ENCODE data around the gene NELFCD.
"Not testable (repeated sequence)": the region's sequence is repeated elsewhere in the genome, so short reads cannot be mapped to it uniquely, and the experiment has no call there.

The NELFCD gene

DNA sequence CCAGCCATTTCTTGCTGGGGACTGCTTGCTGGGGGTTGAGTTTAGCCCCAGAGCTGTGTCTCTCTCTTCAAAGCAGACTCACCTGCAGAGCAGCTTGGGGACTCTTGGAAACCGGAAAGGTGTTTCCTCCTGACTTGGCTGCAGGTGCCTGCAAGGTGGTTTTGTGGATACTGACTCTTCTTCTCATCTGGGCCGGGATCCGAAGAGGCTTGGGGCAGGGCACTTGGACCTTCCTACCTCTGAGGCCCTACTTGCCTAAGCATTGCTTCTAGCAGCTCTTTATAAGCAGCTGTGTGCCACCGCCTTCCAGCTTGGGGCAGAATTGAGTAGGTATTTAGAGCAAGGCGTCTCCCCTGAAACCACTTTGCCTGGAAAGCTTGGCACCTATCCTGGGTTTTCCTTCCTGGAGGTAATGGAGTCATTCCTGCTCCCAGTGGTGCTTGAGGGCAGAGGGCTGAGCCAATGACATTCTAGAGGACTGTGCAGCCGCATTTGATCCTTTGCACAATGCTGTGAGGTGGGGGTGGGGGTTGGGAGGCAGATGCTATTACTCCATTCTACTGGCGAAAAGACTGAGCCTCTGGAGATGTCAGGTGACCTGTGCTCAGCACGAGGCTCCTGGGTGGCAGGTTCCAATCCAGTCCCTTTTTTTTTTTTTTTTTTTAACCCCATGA is 29.4 kb downstream of the NELFCD start:
- no peak for DNase-seq (ENCODE audit: low spot score)

DNA sequence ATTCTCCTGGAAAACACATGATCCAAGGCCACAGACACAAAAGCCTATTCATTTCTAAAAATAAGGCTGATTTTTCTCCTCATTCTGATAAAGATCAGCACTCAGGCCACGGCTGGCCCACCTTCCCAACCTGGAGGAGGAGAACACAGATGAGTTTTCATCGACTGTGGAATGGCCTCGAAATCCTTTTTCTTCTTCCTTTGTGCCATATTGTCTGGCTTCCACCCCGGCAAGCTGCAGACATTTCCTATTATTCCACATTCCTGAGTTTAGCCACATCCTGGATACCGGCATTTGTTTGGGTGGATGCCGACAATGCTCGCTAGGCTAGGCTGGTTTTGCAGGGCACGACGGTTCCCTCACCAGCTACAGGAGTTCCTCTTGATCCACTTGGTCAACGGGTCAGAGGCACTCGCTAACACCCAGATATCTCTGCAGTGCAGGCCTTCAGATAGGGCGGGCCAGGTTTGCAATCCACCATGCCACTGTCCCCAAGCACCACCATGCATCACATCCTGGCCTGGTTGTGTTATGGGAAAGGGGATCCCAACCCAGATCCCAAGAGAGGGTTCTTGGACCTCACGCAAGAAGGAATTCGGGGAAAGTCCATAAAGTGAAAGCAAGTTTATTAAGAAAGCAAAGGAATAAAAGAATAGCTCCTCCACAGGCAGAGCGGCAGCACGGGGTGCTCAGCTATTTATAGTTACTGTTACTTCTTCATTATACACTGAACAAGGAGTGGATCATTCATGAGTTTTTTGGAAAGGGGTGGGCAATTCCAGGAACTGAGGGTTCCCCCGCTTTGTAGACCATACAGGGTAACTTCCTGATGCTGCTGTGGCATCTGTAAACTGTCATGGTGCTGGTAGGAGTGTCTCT is 30.2 kb downstream of the NELFCD start:
- peak; percentile 29 for DNase-seq (ENCODE audit: low spot score)

DNA sequence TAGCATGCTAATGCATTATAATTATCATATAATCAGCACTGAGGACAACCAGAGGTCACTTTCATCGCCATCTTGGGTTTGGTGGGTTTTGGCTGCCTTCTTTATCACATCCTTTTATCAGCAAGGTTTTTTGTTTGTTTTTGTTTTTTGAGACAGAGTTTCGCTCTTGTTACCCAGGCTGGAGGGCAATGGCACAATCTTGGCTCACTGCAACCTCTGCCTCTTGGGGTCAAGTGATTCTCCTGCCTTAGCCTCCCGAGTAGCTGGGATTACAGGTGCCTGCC is 30.8 kb downstream of the NELFCD start:
- DNase-seq (ENCODE audit: low spot score), result not testable (repeated sequence)

DNA sequence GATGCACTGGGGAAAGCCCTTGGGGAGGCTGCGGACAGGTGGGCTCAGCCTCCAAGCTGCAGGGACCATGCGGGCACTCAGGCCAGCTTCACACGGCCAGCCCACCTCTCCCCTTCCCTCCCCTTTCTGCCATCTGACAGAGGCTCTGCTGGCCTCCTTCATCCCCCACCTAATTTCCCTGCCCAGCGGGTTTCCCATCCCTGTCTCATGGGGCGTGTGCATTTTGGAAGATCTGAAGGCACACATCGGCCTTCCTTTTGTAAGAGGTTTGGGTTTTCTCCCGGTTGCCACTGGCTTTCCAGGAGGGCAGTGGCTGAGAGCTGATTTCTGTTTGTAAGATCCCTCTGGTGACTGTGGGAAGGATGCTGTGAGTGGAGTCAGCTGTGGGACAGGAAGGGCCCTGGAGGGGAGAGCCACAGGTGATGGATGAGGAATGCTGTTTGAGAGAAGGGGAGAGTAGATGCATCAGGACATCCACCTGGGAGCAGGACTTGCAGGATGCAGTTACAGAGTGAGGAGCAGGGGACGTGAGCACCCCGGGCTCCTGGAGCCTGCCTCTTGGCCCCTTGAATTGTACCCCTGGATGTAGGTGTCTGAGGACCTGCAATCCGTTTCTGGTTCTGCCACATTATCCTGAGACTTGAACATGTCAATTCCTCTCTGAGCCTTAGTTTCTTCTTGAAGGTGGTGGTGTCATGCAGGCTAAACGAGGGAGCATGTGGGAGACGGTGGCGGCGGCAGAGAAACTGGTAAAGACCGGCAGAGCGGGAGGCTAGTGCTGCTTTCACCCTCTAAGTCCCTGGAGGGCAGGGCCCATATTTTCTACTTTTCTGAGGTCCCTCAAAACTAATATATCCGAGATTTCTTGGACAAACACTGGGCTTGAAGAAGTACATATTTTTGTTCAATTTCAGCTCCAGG is 32.2 kb downstream of the NELFCD start:
- DNase-seq (ENCODE audit: low spot score), result no peak

DNA sequence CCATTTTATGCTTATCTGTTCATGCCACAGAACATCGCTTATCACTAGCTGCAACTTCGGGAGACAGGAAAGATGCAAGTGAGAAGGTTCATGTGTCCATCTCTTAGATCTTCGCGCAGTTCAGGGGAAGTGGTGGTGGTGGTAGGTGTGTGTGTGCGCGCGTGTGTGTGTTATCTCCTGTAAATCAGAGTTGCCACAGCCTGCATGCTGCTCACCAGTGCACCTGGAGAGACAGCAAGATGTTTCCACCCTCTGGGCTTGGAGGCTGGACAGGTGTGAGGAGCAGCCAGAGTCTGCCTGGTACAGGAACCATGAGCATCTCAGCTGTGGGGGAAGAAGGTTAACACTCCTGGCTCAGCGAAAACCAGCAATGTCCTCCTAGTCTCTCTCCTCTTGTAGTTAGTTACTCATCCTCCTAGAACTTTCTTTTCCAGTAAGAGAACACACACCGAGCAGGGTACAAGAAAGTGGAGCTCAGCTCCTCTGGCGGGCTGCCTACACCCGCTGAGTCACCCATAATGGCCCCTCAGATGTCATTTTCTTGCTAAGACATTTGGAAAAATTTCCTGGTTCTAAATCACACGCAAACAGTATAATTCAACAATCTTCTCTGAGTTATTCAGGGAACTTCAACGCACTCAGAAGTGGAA is 33.0 kb downstream of the NELFCD start:
- no peak for DNase-seq (ENCODE audit: low spot score)

DNA sequence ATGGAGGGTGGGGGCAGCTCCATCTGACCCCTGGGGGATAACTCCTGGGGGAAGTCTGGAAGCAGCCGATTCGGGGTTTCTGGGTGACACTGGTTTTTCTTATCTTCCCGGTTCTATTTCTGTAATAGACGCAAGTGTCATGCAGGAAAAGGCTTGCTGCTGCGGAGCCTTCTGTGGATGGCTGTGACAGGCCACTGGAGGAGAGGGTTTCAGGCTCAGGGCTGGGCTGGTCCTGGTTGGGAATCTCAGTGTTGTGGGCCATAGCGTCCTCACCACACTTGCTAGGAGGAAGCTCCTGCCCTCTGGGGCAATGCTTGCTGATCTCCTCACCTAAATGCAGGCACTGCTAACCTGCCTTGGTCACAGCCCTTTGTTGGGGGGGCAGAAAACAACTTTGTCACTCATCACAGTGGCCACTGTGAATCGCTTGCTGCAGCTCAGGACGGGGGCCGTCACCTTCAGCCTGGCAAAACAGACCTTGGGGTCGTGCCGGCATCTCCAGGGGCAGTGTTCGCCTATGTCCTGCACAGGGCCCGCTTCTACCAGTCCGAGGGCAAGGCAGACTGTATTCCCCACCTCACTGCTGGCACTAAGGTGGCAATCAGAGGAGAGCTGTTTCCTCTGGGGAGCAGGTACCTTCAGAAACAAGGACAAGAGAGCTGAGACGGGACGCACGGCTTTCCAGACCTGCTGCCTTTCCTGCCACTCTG is 33.8 kb downstream of the NELFCD start:
- no peak for DNase-seq (ENCODE audit: low spot score)

DNA sequence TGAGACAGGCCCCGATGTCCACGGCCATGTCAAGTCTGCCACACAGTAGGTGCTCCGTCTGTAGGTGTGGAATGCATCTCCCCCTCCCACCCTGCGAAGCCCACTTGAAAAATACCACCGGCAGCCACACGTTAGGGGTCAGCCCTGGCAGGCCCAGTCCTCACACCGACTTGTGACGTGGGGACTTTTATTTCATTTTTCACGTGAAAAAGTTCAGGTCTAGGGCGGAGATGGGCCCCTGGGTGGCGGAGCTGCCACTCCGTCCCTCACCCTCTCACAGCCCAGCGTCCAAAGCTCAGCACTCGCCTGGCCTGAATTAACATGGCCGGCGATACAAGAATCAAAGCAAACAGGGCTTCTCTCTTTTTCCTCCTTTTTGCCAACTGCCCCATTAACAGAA is 34.4 kb downstream of the NELFCD start:
- no peak for DNase-seq (ENCODE audit: low spot score)

DNA sequence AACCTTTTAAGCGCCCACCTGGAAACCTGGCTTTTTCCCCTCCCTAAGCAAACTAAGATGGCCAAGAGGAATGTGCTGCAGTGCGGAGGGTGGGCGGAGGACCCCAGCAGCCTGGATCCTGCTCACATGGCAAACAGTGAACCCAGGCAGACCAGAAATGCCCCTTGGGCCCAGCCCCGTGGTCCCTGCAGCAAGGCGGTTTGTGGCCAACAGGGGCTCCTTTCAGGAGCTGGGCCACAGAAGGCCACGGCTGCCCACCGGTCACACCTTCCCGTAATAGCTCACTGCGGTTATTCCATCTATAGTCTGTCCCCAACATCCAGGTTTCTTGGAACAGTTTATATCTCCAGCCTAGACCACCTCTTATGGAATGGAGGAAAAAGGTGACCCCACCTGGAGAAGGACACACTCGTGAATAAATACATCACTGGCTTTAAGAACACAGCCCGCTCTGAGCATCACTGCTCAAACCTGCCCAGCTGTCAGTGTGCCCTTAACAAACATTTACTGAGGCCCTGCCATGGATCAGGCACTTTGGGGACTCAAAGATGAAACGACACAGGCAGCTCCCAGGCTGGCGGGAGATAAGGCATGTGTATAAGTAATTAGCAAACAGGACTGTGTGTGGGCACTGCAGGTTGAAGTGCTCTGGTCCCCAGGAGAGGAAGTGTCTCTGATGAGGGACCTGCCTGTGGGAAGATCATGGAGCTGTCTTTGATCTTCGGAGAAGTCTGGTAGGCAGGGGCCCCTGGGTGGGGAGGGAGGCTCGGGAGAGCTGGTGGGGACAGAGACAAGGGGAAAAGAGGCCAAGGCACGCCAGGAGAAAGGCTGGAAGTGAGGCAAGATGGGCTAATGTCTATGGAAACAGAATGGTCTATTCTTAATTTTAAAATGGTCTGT is 35.0 kb downstream of the NELFCD start:
- no peak for DNase-seq (ENCODE audit: low spot score)

DNA sequence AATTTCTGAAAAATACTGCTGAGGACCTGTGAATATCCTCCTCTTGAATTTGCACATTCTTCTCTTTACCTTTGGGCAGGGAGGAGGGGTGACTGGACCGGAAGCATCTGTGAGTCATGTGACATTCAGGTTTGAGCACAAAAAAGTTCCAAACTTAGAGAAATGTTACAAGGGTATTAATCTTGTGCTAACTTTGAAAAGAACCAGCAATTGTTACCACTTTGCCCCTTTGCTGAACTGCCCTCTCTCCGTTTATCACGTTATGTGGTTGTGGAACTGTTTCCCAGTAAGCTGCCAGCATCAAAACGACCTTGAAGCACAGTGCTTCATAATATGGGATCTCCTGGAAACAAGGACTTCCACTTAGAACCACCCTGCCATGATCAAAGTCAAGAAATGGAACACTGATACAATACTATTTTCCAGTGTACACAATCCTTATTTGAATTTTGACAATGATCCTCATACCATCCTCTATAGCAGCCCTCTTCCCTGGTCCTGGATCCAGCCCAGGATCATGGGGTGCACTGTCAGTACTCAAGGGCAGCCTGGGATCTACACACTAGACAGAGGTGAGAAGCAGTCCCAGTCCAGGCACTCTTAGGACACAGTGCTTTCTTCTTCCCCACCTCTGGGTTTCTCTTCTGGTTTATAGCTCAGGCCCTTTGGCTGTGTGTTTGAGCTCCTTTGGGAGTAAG is 35.9 kb downstream of the NELFCD start:
- no peak for DNase-seq (ENCODE audit: low spot score)

DNA sequence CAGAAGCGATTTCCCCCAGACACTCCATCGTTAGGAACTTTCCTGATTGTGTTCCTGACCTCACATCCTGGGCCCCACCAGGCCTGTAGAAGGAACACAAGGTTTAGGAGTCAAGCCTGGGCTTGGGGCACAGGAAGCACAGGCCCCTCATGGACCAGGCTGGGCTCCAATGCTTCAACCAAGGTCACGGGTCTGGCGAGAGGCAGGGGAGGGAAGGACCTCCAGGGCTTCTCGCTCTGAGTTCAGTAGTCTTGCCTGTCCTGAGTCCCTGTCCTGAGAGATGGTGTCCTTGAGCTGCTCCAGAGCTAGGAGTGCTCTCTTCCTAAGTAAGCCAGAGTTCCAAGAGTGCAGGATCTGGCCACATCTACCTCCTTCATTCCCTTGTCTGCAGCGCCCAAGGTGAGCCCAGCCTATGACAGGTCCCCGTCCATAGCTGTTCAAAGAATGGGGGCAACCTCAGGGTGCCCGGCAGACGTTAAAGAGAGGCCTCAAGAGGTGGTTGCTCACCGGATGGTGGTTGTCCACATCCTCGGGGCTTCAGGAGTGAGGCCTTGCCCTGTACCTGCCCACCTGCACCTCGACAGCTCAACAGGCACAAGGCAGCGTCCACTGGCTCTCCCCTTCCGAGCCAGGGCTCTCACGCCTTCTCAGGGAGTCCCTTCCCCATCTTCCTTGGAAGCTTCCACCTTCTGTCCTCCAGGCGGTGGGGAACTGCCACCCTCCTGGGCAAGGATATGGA is 36.6 kb downstream of the NELFCD start:
- DNase-seq (ENCODE audit: low spot score), result no peak

DNA sequence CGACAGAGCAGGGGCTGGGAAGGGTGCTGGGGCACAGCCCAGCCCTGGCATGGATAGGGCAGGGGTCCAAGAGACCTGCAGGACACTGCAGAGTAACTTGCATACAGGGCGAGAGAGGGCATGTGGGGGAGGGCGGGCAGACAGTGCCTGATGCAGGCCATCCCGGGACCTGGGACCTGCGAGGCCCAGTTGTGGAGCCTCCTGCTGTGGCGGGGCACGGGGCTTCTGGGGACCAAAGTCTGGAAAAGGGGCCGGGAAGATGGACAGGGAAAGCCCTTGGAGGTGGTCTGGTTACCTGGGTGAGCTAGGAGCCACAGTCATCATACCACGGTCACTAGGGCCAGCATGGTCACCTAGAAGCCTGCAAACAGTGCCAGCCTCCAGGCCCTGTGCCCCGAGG is 37.8 kb downstream of the NELFCD start:
- no peak for DNase-seq (ENCODE audit: low spot score)

DNA sequence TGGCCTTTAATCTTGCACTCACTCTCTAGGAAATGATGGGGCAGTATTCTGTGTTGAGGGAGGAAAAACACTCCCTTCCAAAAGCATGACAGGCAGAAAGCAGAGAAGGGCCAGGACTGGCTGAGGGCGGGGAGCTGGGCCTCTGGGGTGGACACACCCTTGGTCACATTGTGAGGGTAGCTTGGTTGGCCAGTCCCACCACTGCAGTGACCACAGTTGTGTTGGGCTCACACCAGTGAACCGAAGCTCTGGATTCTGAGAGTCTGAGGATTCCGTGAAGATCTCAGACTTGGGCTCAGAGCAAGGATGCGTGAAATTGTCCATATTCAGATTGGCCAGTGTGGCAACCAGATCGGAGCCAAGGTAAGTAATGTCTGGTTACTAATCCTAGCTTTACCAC is 38.2 kb downstream of the NELFCD start, which contains the start of gene TUBB1:
TUBB1 (plus strand) TSS at position 213 of the 400 bp plus-strand sequence; CDS start at position 307, 94 bp downstream.
- no peak for DNase-seq (ENCODE audit: low spot score)

DNA sequence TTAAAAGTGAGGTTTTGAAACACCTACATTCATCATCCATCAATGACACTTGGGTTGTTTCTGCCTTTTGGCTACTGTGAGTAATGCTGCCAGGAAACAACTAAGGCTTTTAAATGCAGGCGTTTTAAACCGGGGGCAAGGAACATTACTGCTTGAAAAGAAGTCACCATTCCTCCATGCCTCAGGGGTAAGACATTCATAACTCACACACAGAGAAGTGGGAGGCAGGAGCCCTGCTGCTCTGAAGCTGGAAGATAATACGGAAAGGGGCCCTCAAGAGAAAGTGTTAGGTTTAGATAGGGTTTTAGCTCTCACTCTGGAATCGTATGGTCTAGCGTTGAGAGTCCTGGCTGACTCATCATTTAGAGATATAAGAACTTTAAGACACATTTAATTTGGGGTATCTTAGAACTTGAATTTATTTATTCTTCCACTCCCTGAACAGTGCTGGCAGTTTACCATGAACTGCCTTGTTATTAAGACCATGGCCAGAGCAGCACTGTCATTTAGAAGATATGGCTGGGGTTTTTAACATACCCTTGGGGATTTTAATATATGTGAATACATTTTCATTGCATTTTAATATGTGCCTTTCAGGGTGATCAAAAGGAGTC is 40.0 kb downstream of the NELFCD start:
- no peak for DNase-seq (ENCODE audit: low spot score)

DNA sequence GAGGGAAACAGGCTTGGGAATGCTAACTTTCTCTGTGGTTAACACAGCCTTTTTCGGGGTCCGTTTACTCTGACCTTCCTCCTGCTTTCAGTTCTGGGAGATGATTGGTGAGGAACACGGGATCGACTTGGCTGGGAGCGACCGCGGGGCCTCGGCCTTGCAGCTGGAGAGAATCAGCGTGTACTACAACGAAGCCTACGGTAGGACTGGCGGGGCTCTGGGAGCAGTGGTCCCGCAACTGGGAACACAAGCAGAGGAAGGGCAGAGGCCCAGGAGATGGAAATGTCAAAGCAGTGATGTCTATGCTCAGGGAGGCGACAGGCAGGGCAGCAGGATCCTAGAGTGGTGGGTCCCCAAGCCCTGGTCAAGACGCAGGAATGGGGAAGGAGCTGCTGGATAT is 41.7 kb downstream of the NELFCD start:
- no peak for DNase-seq (ENCODE audit: low spot score)

DNA sequence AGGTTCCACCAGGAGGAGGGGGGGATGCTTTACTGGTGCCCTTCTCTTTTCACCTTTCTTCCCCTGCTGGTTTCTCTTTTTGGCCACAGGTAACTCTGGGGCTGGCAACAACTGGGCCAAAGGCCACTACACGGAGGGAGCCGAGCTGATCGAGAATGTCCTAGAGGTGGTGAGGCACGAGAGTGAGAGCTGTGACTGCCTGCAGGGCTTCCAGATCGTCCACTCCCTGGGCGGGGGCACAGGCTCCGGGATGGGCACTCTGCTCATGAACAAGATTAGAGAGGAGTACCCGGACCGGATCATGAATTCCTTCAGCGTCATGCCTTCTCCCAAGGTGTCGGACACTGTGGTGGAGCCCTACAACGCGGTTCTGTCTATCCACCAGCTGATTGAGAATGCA is 42.6 kb downstream of the NELFCD start:
- DNase-seq (ENCODE audit: low spot score), result no peak

DNA sequence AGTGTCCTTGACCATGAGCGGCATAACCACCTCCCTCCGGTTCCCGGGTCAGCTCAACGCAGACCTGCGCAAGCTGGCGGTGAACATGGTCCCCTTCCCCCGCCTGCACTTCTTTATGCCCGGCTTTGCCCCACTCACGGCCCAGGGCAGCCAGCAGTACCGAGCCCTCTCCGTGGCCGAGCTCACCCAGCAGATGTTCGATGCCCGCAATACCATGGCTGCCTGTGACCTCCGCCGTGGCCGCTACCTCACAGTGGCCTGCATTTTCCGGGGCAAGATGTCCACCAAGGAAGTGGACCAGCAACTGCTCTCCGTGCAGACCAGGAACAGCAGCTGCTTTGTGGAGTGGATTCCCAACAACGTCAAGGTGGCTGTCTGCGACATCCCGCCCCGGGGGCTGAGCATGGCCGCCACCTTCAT is 43.1 kb downstream of the NELFCD start:
- no peak for DNase-seq (ENCODE audit: low spot score)

DNA sequence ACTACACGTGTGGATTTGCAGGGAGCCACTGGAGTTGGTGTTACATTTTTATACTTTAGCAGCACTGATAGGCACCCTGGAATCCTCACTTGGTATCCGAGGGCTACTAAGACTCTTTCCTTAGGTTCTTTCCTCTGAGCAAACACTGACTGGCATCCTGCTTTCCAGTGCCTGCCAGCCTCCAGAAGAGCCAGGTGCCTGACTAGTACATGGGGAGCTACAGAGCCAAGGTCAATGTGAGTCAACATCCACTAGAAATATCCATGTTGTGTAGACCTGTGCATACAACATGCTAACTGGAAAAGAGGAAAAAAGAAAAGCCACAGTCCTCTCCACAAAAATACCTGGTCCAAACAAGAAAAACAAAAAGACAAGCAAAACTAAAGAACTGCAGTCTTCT is 44.0 kb downstream of the NELFCD start:
- DNase-seq (ENCODE audit: low spot score), result no peak

DNA sequence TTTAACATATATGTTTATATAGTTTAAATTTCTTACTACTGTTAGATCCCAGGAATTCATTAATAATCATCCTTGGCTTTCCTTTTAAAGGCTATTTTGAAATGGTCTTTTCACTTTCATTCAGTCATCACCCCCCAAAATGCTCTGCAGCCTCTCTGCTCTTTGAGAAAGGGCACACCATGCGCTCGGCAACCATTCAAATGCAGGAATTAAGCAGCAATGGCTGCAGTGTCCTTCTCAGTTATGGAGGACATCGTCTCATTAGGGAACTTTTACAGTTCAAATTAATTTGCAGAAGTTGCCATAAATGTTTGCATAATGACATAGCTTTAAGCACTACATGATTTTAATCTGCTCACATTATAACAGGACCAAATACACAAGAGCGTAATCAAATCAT is 44.5 kb downstream of the NELFCD start:
- DNase-seq (ENCODE audit: low spot score), result no peak

All from Ammon's horn (tissue), 1 donor.